ENCODE data around the gene LBP.
"Not testable (repeated sequence)": the region's sequence is repeated elsewhere in the genome, so short reads cannot be mapped to it uniquely, and the experiment has no call there.

Gene LBP

DNA sequence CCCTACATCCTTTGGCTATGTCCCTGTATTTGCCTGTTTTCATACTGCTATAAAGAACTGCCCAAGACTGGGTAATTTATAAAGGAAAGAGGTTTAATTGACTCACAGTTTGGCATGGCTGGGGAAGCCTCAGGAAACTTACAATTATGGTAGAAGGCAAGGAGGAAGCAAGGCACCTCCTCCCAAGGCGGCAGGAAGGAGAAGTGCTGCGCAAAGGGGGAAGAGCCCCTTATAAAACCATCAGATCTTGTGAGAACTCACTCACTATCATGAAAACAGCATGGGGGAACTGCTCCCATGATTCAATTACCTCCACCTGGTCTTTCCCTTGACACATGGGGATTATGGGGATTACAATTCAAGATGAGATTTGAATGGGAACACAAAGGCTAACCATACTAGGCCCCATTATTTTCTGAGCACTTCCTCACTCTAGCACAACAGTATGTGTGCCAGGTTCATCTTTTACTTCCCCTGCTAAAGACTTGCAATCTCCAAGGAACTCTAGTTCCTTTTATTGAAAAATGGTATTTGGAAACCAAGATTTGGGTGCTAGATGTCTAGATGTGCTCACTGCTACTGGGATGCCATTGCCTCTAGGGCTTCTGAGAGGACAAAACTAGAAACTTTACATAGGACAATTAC lies 49.6 kb downstream of the LBP start:
- H3K27me3 ChIP-seq (ENCODE audit: control insufficient read depth, insufficient read depth, low read length); H3K36me3 ChIP-seq (ENCODE audit: control insufficient read depth, insufficient read depth, low read length); H3K27ac ChIP-seq (ENCODE audit: low read depth, low read length); H3K9ac ChIP-seq (ENCODE audit: low read depth, low read length); H3K9me3 ChIP-seq (ENCODE audit: control insufficient read depth, insufficient read depth, low read length); H3K4me3 ChIP-seq (ENCODE audit: low read depth, low read length); H3K4me1 ChIP-seq (ENCODE audit: control insufficient read depth, insufficient read depth, low read length): not testable (repeated sequence)

DNA sequence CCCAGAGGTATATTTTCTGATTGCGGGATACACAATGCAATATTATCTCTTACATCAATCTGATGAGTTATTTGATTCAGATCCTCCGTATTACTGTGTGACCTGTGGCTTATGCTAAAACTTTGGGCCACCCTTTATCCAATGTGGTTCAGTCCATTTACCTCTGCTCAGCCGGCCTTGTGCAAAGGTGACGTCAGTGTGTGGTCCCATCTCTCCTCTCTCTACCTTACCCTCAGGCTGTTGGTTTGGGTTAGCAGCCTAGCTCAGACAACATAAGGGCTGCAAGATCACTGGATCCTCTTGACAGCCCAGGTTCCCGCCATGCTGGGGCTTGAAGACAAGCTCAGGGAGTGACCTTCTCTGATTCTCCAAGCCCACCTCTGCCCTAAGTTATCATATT lies 55.8 kb downstream of the LBP start:
- Histone ChIP-seq H3K27me3 (ENCODE audit: control insufficient read depth, insufficient read depth, low read length) (no peaks in the 10 kb centered on the region), H3K9me3 (ENCODE audit: control insufficient read depth, insufficient read depth, low read length) (peaks cover 3% of the 10 kb centered on the region; the same call in 1 of the 2 replicates), H3K27ac (ENCODE audit: low read depth, low read length) (no peak overlapping the region), H3K4me3 (ENCODE audit: low read depth, low read length) (no peak overlapping the region), H3K36me3 (ENCODE audit: control insufficient read depth, insufficient read depth, low read length) (no peaks in the 10 kb centered on the region), H3K4me1 (ENCODE audit: control insufficient read depth, insufficient read depth, low read length) (no peaks in the 10 kb centered on the region), H3K9ac (ENCODE audit: low read depth, low read length) (no peak overlapping the region)

DNA sequence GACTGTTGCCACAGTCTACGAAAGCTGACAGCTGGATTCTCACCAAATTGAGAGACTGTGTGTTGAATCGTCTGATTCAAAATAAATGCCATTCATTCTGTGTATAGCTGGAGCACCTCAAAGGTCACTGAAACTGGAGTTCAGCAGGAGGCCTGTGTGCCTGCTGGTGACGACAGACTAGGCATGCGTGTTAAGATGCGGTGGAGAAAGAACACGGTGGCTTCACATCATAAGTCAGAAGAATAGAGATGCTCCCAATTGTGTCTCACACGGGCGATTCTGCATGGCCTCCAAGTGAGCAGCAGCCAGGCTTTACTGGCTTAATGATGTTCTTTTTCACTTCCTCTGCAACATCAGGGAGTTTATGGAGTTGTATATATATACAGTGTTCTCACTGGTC lies 56.5 kb downstream of the LBP start:
- Histone ChIP-seq H3K4me1 (ENCODE audit: control insufficient read depth, insufficient read depth, low read length) (no peaks in the 10 kb centered on the region), H3K27me3 (ENCODE audit: control insufficient read depth, insufficient read depth, low read length) (no peaks in the 10 kb centered on the region), H3K4me3 (ENCODE audit: low read depth, low read length) (no peak overlapping the region), H3K9me3 (ENCODE audit: control insufficient read depth, insufficient read depth, low read length) (peaks cover 3% of the 10 kb centered on the region; the same call in 1 of the 2 replicates), H3K9ac (ENCODE audit: low read depth, low read length) (no peak overlapping the region), H3K36me3 (ENCODE audit: control insufficient read depth, insufficient read depth, low read length) (no peaks in the 10 kb centered on the region), H3K27ac (ENCODE audit: low read depth, low read length) (no peak overlapping the region)

DNA sequence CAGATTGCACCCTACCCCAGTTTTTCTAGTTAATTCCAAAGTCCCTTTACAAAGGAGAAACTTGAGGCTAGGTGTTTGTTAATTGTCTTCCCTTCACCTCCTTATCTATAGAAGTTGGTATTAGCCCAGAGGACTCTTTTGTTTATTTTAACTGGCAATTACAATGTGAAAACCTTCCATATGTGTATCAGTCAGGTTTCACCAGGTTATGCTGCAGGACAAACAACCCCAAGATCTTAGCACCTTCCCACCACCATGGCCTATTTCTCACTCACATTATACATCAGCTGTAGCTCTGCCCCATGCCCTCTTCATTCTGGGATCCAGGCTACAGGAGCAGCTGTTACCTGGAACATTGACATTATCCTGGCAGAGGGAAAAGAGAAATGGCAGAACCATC lies 57.7 kb downstream of the LBP start:
- H3K4me3 ChIP-seq (ENCODE audit: low read depth, low read length), result no peak overlapping the region
- no peak overlapping the region for H3K9ac ChIP-seq (ENCODE audit: low read depth, low read length)
- H3K27ac ChIP-seq (ENCODE audit: low read depth, low read length), result no peak overlapping the region
- no peaks in the 10 kb centered on the region for H3K36me3 ChIP-seq (ENCODE audit: control insufficient read depth, insufficient read depth, low read length)
- no peaks in the 10 kb centered on the region for H3K27me3 ChIP-seq (ENCODE audit: control insufficient read depth, insufficient read depth, low read length)
- no peaks in the 10 kb centered on the region for H3K4me1 ChIP-seq (ENCODE audit: control insufficient read depth, insufficient read depth, low read length)
- peaks cover 3% of the 10 kb centered on the region; the same call in 1 of the 2 replicates for H3K9me3 ChIP-seq (ENCODE audit: control insufficient read depth, insufficient read depth, low read length)

DNA sequence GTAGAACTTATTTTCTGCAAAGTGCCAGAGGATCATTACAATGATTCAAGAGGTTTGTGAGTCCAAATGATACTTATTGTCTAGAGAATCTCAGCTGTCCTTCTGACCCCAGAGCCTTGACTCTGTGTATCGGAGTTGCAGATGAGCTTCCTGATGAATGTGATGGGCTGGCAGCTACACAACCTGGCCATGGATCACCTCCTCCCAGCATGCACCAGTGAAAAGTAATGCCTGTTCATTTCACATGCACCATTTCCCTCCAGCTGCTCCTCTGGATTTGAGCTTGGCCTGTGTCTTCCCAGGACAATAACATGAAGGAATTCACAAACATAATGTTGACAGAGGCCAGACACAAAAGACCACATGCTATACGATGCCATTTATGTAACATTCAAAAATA lies 58.9 kb downstream of the LBP start:
- no peaks in the 10 kb centered on the region for H3K27me3 ChIP-seq (ENCODE audit: control insufficient read depth, insufficient read depth, low read length)

DNA sequence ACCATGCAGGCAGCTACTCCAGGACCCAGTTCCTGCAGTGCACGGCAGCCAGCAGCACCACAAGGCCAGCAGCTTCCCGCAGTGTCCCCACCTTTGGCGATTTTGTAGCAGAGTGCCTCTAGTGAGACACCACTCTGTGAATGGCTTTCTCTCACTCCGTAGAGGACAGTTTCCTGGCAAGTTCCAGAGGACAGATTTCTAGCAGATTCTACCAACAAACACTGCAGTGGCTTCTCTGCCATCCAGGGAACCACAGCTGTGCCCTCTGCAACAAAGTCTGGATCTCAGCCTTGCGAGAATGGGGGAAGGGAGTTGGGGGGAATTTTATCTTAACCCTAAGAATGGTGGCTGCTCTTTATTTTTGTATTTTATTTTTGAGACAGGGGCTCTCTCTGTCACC lies 60.2 kb downstream of the LBP start:
- H3K9ac ChIP-seq (ENCODE audit: low read depth, low read length), result no peak overlapping the region
- H3K27me3 ChIP-seq (ENCODE audit: control insufficient read depth, insufficient read depth, low read length), result no peaks in the 10 kb centered on the region
- H3K36me3 ChIP-seq (ENCODE audit: control insufficient read depth, insufficient read depth, low read length), result no peaks in the 10 kb centered on the region
- H3K4me1 ChIP-seq (ENCODE audit: control insufficient read depth, insufficient read depth, low read length), result no peaks in the 10 kb centered on the region
- peaks cover 3% of the 10 kb centered on the region; the same call in 1 of the 2 replicates for H3K9me3 ChIP-seq (ENCODE audit: control insufficient read depth, insufficient read depth, low read length)
- no peak overlapping the region for H3K4me3 ChIP-seq (ENCODE audit: low read depth, low read length)
- no peak overlapping the region for H3K27ac ChIP-seq (ENCODE audit: low read depth, low read length)

More for the DNA sequence above, 58.9 kb downstream of the LBP start:
- no peaks in the 10 kb centered on the region for H3K4me1 ChIP-seq (ENCODE audit: control insufficient read depth, insufficient read depth, low read length)
- H3K27ac ChIP-seq (ENCODE audit: low read depth, low read length), result no peak overlapping the region
- H3K36me3 ChIP-seq (ENCODE audit: control insufficient read depth, insufficient read depth, low read length), result no peaks in the 10 kb centered on the region
- H3K9ac ChIP-seq (ENCODE audit: low read depth, low read length), result no peak overlapping the region
- H3K9me3 ChIP-seq (ENCODE audit: control insufficient read depth, insufficient read depth, low read length), result peaks cover 3% of the 10 kb centered on the region; the same call in 1 of the 2 replicates
- H3K4me3 ChIP-seq (ENCODE audit: low read depth, low read length), result no peak overlapping the region

DNA sequence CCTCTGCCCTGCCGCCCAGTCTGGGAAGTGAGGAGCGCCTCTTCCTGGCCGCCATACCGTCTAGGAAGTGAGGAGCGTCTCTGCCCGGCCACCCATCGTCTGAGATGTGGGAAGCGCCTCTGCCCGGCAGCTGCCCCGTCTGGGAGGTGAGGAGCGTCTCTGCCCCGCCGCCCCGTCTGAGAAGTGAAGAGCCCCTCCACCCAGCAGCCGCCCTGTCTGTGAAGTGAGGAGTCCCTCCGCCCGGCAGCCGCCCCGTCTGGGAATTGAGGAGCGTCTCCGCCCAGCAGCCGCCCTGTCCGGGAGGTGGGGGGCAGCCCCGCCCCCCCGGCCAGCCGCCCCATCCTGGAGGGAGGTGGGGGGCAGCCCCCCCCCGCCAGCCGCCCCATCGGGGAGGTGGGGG lies 61.0 kb downstream of the LBP start:
- peaks cover 3% of the 10 kb centered on the region; the same call in 1 of the 2 replicates for H3K36me3 ChIP-seq (ENCODE audit: control insufficient read depth, insufficient read depth, low read length)
- H3K27me3 ChIP-seq (ENCODE audit: control insufficient read depth, insufficient read depth, low read length), result no peaks in the 10 kb centered on the region
- no peak overlapping the region for H3K4me3 ChIP-seq (ENCODE audit: low read depth, low read length)
- H3K27ac ChIP-seq (ENCODE audit: low read depth, low read length), result no peak overlapping the region
- H3K9ac ChIP-seq (ENCODE audit: low read depth, low read length), result no peak overlapping the region
- H3K4me1 ChIP-seq (ENCODE audit: control insufficient read depth, insufficient read depth, low read length), result no peaks in the 10 kb centered on the region
- peaks cover 3% of the 10 kb centered on the region; the same call in 1 of the 2 replicates for H3K9me3 ChIP-seq (ENCODE audit: control insufficient read depth, insufficient read depth, low read length)

DNA sequence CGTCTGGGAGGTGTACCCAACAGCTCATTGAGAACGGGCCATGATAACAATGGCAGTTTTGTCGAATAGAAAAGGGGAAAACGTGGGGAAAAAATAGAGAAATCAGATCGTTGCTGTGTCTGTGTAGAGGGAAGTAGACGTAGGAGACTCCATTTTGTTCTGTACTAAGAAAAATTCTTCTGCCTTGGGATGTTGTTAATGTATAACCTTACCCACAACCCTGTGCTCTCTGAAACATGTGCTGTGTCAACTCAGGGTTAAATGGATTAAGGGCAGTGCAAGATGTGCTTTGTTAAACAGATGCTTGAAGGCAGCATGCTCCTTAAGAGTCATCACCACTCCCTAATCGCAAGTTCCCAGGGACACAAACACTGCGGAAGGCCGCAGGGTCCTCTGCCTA lies 61.5 kb downstream of the LBP start:
- H3K4me1 ChIP-seq (ENCODE audit: control insufficient read depth, insufficient read depth, low read length); H3K9me3 ChIP-seq (ENCODE audit: control insufficient read depth, insufficient read depth, low read length); H3K36me3 ChIP-seq (ENCODE audit: control insufficient read depth, insufficient read depth, low read length); H3K27ac ChIP-seq (ENCODE audit: low read depth, low read length); H3K4me3 ChIP-seq (ENCODE audit: low read depth, low read length); H3K9ac ChIP-seq (ENCODE audit: low read depth, low read length); H3K27me3 ChIP-seq (ENCODE audit: control insufficient read depth, insufficient read depth, low read length): not testable (repeated sequence)

DNA sequence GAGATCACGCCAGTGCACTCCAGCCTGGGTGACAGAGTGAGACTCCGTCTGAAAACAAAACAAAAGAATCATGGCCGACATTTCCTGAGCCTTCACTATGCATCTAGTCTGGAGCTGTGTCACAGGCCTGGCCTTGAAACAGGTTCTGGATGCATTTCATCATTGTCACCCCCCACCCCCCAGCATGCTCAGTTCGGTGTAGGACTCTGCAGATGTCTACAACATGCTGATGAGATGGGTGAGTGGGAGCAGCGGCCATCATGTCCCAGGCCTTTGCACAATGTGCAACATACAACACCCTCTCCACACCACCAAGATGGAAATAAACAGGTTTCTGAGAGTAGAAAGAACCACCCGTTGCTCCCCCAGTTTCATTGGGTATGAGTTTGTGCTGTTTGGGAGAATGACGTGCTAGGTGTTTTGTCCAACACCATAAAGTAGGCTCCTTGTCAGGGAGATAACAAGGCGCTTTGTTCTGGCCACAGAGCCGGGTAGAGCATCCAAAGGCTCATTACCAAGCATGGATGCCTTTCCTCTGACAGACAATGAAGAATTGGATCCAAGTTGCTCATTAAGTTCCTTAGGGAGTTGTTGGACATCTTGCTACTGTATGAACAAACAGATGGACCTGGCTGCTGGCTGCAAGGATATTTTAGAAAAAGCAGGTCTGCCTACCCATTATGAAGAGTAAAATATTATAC lies 66.7 kb downstream of the LBP start:
- Histone ChIP-seq H3K27me3 (ENCODE audit: control insufficient read depth, insufficient read depth, low read length) (no peaks in the 10 kb centered on the region), H3K27ac (ENCODE audit: low read depth, low read length) (no peak overlapping the region), H3K36me3 (ENCODE audit: control insufficient read depth, insufficient read depth, low read length) (peaks cover 23% of the 10 kb centered on the region), H3K4me1 (ENCODE audit: control insufficient read depth, insufficient read depth, low read length) (peaks cover 6% of the 10 kb centered on the region; the same call in 1 of the 2 replicates), H3K4me3 (ENCODE audit: low read depth, low read length) (no peak overlapping the region), H3K9me3 (ENCODE audit: control insufficient read depth, insufficient read depth, low read length) (no peaks in the 10 kb centered on the region), H3K9ac (ENCODE audit: low read depth, low read length) (no peak overlapping the region)

DNA sequence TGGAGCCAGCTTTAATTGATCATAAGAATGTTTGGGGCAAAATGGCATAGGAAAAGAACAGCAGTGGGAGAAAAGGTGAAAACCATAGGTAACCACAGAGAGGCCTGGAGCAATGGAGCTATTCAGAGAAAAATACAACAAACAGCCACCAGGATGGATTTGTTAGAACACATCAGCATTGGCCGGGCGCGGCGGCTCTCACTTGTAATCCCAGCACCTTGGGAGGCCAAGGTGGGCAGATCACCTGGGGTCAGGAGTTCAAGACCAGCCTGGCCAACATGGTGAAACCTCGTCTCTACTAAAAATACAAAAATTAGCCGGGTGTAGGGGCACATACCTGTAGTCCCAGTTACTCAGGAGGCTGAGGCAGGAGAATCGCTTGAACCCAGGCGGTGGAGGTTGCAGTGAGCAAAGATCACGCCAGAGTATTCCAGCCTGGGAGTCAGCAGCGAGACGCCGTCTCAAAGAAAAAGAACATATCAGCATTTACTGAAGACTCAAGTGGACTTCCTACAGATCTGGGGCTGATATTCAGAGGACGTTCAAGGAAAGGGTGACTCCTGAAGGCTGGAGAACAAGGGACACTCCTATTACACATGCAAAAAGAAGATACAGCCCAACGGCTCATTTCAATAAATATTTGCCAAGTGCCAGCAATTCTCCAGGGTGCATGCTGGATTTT lies 68.6 kb downstream of the LBP start:
- H3K27ac ChIP-seq (ENCODE audit: low read depth, low read length), result no peak overlapping the region
- peaks cover 42% of the 10 kb centered on the region for H3K36me3 ChIP-seq (ENCODE audit: control insufficient read depth, insufficient read depth, low read length)
- H3K9me3 ChIP-seq (ENCODE audit: control insufficient read depth, insufficient read depth, low read length), result no peaks in the 10 kb centered on the region

More for the DNA sequence above, 68.6 kb downstream of the LBP start:
- no peaks in the 10 kb centered on the region for H3K27me3 ChIP-seq (ENCODE audit: control insufficient read depth, insufficient read depth, low read length)
- H3K9ac ChIP-seq (ENCODE audit: low read depth, low read length), result no peak overlapping the region
- H3K4me1 ChIP-seq (ENCODE audit: control insufficient read depth, insufficient read depth, low read length), result peaks cover 6% of the 10 kb centered on the region; the same call in 1 of the 2 replicates
- H3K4me3 ChIP-seq (ENCODE audit: low read depth, low read length), result no peak overlapping the region
